Erythroblast (primary cell): ENCODE results near the gene ZFP1.
"Not testable (repeated sequence)": the region's sequence is repeated elsewhere in the genome, so short reads cannot be mapped to it uniquely, and the experiment has no call there.

Experiments used
- DNase-seq, 2 experiments: peaks; one replicate each; lab custom pipeline; 2025; lab: John Stamatoyannopoulos, UW
- GATA1 ChIP-seq: IDR thresholded peaks from 2 replicates; pipeline ENCODE4 v1.6.1; 2011; ENCODE audit warnings: low read depth, mild to moderate bottlenecking, control low read depth, low read length, moderate library complexity
- POLR2A ChIP-seq: IDR thresholded peaks from 2 replicates; pipeline ENCODE4 v1.6.1; 2011; ENCODE audit warnings: mild to moderate bottlenecking, low read length

The ZFP1 gene

DNA sequence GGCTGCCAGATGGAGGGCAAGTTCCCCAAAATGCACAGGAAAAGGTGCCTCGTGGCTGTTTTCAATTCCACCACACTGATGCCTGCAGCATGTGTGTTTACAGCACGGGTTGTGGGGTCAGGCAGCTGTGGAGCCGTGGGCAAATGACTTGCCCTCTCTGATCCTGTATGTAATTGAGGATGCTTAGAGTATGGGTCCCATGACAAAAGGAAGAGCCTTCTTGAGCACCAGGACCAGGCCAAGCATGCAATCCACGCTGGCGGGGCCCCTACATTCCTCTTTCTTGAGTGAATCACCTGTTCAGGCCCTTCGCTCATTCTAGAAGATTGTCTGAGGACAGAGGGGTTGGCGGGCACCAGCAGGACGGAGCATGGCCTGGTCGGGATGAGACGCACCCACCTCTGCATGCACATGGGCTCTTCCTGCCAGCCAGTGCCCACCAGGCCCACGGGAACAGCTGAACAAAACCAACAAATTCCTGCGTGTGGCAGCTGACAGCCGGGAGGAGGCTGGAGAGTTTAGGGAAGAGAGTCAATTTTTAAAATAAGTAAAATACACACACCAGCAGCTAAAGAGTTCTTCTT, 60.0 kb downstream of the ZFP1 start:
- TF ChIP-seq POLR2A, result no peak
- no peak for TF ChIP-seq GATA1

DNA sequence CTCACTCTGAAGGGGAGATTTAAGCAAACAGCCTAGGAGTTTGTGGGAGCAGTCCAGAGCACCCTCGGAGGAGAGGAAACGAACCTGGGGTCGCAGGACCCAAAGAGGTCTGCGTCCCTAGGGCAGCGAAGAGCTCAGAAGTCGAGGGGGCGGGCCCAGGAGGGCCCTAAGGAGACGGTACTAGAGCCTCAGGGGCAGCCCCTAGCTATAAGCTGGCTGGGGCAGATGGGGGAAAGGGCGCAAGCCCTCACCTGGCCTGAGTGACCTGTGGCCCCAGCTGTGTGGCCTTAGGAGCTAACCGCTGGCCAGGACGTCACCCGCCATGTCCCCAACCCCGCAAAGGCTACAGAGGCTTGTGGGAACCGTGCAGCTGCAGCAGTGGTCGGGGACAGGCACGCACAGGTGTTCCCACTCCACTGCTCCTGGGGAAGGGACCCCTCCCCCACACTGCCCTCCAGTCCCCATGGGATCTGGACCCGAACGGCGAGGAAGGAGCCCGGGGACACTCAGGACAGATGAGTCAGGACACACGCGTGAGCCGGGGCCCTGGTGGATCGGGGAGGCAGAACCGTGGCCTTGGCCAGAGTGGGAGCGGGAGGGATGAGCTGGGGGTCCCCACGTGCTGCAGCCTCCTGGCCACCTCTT, 60.7 kb downstream of the ZFP1 start:
- no peak for DNase-seq
- no peak for TF ChIP-seq GATA1
- TF ChIP-seq POLR2A, result no peak

More for the DNA sequence above, 60.0 kb downstream of the ZFP1 start:
- no peak for DNase-seq

DNA sequence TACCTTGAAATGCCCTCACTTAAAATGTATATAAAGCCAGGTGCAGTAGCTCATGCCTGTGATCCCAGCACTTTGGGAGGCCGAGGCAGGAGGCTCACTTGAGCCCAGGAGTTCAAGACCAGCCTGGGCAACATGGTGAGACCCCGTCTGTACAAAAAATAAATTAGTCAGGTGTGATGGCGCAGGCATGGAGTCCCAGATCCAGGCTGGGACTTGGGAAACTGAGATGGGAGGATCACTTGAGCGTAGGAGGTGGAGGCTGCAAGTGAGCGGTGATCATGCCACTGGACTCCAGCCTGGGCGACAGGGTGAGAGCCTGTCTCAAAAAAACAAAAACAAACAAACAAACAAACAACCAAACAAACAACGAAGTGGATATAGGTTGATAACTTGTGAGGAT, 61.2 kb downstream of the ZFP1 start:
- not testable (repeated sequence) for DNase-seq

DNA sequence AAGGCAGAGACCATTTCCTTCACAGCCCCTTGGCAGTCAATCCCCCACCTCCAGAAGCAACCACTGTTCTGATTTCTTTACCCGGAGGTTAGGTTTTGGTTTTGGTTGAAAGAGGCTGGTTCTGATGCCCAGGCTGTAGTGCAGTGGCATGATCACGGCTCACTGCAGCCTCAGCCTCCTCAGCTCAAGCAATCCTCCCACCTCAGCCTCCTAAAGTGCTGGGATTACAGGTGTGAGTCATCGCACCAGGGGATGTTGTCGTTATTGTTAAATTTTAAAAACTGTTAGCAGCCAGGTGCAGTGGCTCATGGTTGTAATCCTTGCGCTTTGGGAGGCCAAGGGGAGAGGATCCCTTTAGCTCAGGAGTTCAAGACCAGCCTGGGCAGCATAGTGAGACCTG, 61.6 kb downstream of the ZFP1 start:
- TF ChIP-seq POLR2A (no peak), GATA1 (no peak)
- no peak for DNase-seq

DNA sequence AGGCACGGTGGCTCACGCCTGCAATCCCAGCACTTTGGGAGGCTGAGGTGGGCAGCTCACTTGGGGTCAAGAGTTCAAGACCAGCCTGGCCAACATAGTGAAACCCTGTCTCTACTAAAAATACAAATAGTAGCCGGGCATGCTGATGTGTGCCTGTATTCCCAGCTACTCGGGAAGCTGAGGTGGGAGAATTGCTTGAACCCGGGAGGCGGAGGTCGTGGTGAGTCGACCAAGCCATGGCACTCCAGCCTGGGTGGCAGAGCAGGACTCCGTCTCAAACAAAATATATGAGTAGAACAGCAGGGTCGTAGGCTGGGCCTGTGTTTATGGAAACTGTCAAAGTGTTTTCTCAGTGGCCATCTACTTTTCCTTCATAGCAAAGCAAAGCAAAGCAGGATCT, 63.0 kb downstream of the ZFP1 start:
- DNase-seq, result not testable (repeated sequence)

DNA sequence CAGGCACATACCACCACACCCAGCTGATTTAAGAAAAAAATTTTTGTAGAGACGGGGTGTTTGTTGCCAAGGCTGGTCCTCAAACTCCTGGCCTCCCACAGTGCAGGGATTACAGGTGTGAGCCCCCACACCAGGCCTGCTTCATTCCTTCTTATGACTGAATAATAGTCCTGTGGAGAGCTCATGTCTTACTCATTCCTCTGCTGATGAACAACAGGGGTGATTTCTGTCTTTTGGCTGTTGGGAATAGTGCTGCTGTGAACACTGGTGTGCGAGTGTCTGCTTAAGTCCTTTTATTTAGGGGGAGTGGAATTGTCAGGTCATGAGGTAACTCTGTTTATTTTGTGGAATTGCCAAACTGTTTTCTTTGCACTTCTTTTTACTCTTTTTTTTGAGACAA, 67.8 kb downstream of the ZFP1 start:
- TF ChIP-seq POLR2A (no peak), GATA1 (no peak)
- no peak for DNase-seq

DNA sequence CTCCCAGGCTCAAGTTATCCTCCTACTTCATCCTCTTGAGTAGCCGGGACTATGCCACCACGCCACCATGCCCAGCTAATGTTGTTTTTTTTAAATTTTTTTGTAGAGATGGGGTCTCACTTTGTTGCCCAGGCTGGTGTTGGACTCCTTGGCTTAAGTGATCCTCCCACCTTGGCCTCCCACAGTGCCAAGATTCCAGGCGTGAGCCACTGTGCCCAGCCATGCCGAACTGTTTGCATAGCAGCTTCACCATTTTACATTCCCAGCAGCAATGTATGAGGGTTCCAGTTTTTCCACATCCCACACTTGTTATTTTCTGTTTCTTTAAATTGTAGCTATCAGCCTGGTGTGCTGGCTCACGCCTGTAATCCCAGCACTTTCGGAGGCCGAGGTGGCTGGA, 68.3 kb downstream of the ZFP1 start:
- DNase-seq, result no peak
- TF ChIP-seq GATA1 (no peak), POLR2A (no peak)

DNA sequence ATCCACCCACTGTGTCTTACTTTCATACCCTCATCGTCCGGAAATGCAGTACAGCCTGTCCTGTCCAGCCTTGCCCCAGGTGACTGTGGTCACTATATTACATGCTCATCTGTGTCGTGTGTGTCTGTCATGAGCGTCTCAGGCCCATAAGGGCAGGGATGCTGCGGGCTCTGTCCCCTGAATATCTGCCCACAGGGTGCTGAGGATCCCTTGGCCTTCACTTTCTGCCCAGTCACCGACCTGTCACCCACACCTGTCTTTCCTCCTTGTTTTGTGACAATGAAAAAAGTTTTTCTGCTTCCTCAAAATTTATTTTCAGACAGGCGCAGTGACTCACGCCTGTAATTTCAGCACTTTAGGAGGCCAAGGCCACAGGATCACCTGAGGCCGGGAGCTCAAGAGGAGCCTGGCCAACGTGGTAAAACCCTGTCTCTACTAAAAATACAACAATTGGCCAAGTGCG, 69.1 kb downstream of the ZFP1 start:
- TF ChIP-seq POLR2A, result no peak
- no peak for TF ChIP-seq GATA1
- no peak for DNase-seq

DNA sequence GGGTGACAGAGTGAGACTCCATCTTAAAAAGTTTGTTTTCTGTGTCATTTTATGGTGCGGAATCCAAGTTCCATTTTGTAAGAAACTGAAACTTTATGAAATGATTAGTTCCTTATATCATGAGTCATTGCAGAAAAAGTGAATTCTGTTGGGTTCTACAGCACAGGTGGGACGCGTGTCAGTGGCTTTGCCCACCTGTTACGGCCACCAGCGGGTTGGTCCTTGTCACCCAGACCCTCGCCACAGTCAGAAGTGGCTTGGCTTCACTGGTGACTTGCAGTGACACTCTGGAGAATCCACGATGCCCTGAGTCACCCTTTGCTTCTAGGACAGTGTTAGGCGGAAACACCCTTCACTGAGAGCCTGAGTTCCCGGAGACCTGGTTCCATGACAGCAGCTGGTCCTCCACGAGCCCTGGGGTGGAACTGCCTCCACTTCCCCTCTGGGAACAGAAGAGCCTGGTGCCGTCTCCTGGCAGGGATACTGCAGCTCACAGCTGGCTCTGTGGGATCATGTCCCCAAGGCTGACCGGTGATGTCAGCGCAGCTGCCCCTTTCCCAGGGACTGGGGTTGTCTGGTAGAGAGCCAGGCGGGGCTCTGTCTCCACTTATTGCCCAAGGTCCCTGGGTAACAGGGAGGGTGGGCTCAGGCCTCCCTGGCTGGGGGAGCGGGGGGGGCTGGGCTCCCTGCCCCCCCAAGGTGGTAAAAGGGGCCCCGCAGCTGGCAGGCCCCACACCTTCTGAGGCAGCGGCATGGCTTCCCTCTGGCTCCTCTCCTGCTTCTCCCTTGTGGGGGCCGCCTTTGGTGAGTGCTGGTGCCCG, 70.1 kb downstream of the ZFP1 start, which contains the start of gene CTRB1:
Gene CTRB1 (plus strand): TSS at position 733 of the 821 bp plus-strand sequence. CDS start 20 bp downstream, at position 753.
- no peak for DNase-seq
- no peak for TF ChIP-seq POLR2A
- TF ChIP-seq GATA1, result no peak

DNA sequence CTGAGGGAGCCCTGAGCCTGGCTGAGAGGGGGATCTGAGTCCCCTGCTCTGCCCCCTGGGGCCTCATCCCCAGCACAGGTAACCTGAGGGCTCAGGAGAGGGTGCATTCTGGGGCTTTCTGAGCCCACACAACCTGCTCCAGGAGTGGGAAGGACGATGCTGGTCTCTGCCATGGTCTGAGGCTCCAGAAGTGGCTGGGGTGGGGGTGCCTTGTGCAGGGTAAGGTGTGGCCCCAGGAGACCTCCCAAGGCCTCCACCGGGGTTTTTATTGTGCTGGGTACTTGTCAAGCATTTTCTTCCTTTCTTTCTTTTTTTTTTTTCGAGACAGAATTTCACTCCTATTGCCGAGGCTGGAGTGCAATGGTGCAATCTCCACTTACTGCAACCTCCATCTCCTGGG, 70.8 kb downstream of the ZFP1 start:
- no peak for TF ChIP-seq GATA1
- no peak for TF ChIP-seq POLR2A

DNA sequence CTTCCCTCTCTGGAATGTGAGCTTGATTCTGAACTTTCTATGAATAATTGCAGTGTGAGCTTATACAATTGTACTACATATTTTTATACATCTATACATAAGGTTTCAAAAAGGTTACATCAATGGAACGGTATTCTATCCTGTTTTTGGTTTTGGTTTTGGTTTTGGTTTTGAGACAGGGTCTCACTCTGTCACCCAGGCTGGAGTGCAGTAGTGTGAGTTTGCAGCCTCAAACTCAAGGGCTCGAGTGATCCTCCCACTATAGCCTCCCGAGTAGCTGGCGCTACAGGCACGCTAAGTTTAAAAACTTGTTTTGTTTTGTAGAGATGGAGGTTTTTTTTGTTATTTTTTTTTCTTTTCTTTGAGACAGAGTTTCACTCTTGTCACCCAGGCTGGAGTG, 71.5 kb downstream of the ZFP1 start:
- TF ChIP-seq POLR2A (no peak), GATA1 (no peak)

More for the DNA sequence above, 70.8 kb downstream of the ZFP1 start:
- DNase-seq, result no peak

More for the DNA sequence above, 71.5 kb downstream of the ZFP1 start:
- no peak for DNase-seq
